Body of pancreas (tissue), 4 donors: ENCODE measurements around the gene CLEC4F. TPM values are rescaled to one million over a fixed set of nuclear protein-coding genes. Genes with fewer than 3 reads are reported as not detected.

Experiments
- ATAC-seq: fragments of 150-250 bp; one replicate; pipeline ENCODE4 v1.9.1; 2016
- DNase-seq, 4 donors: peaks; one replicate each; pipeline ENCODE4 v3.0.0-alpha.2; 2019
- H3K27ac ChIP-seq, 4 donors: fragments of 200-600 bp; sonication (generic); 1 replicate in 3 of 4; 2 replicates in 1 of 4; pipeline versions ENCODE4 v1.5.1 to v1.6.1; 2016 to 2019; ENCODE audit warnings: mild to moderate bottlenecking in 1 of 4, mixed read lengths in 1 of 4, moderate library complexity in 1 of 4
- H3K27me3 ChIP-seq, 2 donors: fragments of 200-600 bp; sonication (generic); one replicate each; pipeline ENCODE4 v1.6.0; 2016; ENCODE audit warnings: mild to moderate bottlenecking in 1 of 2
- H3K36me3 ChIP-seq, 2 donors: fragments of 200-600 bp; sonication (generic); replicated peaks in 1 of 2; 2 replicates each; pipeline ENCODE4 v1.5.1; 2016; ENCODE audit warnings: low read depth in 2 of 2; ENCODE audit not compliant: insufficient read depth in 1 of 2
- H3K4me1 ChIP-seq: fragments of 200-600 bp; sonication (generic); one replicate; pipeline ENCODE4 v1.6.0; 2016
- H3K4me3 ChIP-seq, 2 donors: fragments of 200-600 bp; sonication (generic); 1 replicate in 1 of 2; 2 replicates in 1 of 2; pipeline ENCODE4 v1.5.1; 2016 to 2019
- H3K9me3 ChIP-seq, 3 donors: fragments of 200-600 bp; sonication (generic); 1 replicate in 2 of 3; 2 replicates in 1 of 3; pipeline ENCODE4 v1.5.1; 2016
- CTCF ChIP-seq, 7 experiments: fragments of 450-650 bp in 4 of 7; fragments of 200-600 bp in 3 of 7; sonication (generic) in 3 of 7; IDR thresholded peaks; one replicate each; pipeline ENCODE4 v1.5.1; 2016 to 2019; ENCODE audit warnings: antibody characterized with exemption in 7 of 7
- POLR2A ChIP-seq, 3 donors: fragments of 450-650 bp; IDR thresholded peaks; one replicate each; pipeline ENCODE4 v1.6.1; 2016; ENCODE audit warnings: antibody characterized with exemption in 3 of 3, mild to moderate bottlenecking in 2 of 3
- WGBS, 2 donors: methylation state at CpG; one replicate each; pipeline ENCODE4 v1.1.5; 2017; 5-methylcytosine and 5-hydroxymethylcytosine counted together
- intact Hi-C: fragments of 100-400 bp; cut with DNase I; formaldehyde crosslinking; loops from one replicate; pipeline ENCODE4 v1.15.1; 2023
- total RNA-seq, 2 donors: library from RNA; depleted of rRNA; stranded (reverse); fragments of >200 nt; gene quantifications; one replicate each; pipeline ENCODE4 v1.1.0, GENCODE V29; 2016

The CLEC4F gene
- total RNA-seq, 2 donors from 2014 or later, result 3.3 TPM; not detected in 1

- TF ChIP-seq POLR2A (IDR thresholded peaks at IDR 0.05), result no peak
- TF ChIP-seq CTCF (IDR thresholded peaks at IDR 0.05), result no peak
- H3K9me3 ChIP-seq, result no peaks in the 10 kb centered on the region
- ATAC-seq (no peak), DNase-seq (no peak)
- no peaks in the 10 kb centered on the region for H3K36me3 ChIP-seq
- no peaks in the 10 kb centered on the region for H3K27me3 ChIP-seq
- WGBS, 2 donors, result 59 to 76% methylated on average over 3 of the region's 3 CpGs
- H3K27ac ChIP-seq, result no peak overlapping the region
- no peaks in the 10 kb centered on the region for H3K4me1 ChIP-seq
- no peak overlapping the region for H3K4me3 ChIP-seq
- intact Hi-C loops, result no loop called here
These were observed 40.9 kb downstream of the CLEC4F start for GRCh38 chr2:70779491-70779890.

GRCh38 chr2:70778676-70779075 is 41.7 kb downstream of the CLEC4F start:
- Histone ChIP-seq H3K27ac (no peak overlapping the region), H3K9me3 (no peaks in the 10 kb centered on the region), H3K4me3 (no peak overlapping the region), H3K4me1 (no peaks in the 10 kb centered on the region), H3K27me3 (no peaks in the 10 kb centered on the region), H3K36me3 (no peaks in the 10 kb centered on the region)
- no peak for TF ChIP-seq POLR2A (IDR thresholded peaks at IDR 0.05)
- no peak for TF ChIP-seq CTCF (IDR thresholded peaks at IDR 0.05)
- WGBS, 2 donors, result 50 to 59% methylated on average over 1 of the region's 1 CpG
- intact Hi-C loops, result no loop called here
- DNase-seq (no peak), ATAC-seq (no peak)

- Histone ChIP-seq H3K4me1 (no peaks in the 10 kb centered on the region), H3K9me3 (no peaks in the 10 kb centered on the region), H3K27me3 (no peaks in the 10 kb centered on the region), H3K27ac (no peak overlapping the region), H3K36me3 (no peaks in the 10 kb centered on the region), H3K4me3 (no peak overlapping the region)
- ATAC-seq, result no peak
- 32 to 38% methylated on average over 2 of the region's 2 CpGs for WGBS, 2 donors
- intact Hi-C loops, result no loop called here
- no peak for TF ChIP-seq POLR2A (IDR thresholded peaks at IDR 0.05)
- TF ChIP-seq CTCF (IDR thresholded peaks at IDR 0.05), result no peak
- DNase-seq, result no peak
These were observed 42.9 kb downstream of the CLEC4F start for GRCh38 chr2:70777450-70777849.

GRCh38 chr2:70776266-70776665 is 44.1 kb downstream of the CLEC4F start:
- Histone ChIP-seq H3K36me3 (no peaks in the 10 kb centered on the region), H3K4me3 (no peak overlapping the region), H3K9me3 (no peaks in the 10 kb centered on the region), H3K27me3 (no peaks in the 10 kb centered on the region), H3K27ac (no peak overlapping the region), H3K4me1 (no peaks in the 10 kb centered on the region)
- ATAC-seq, result no peak
- no peak for TF ChIP-seq POLR2A (IDR thresholded peaks at IDR 0.05)
- TF ChIP-seq CTCF (IDR thresholded peaks at IDR 0.05), result no peak
- intact Hi-C loops, result no loop called here
- DNase-seq, result no peak
- 73 to 80% methylated on average over 3 of the region's 3 CpGs for WGBS, 2 donors

- Histone ChIP-seq H3K4me1 (no peaks in the 10 kb centered on the region), H3K4me3 (no peak overlapping the region), H3K36me3 (no peaks in the 10 kb centered on the region), H3K27me3 (no peaks in the 10 kb centered on the region), H3K27ac (no peak overlapping the region), H3K9me3 (no peaks in the 10 kb centered on the region)
- intact Hi-C loops, result no loop called here
- 53% methylated on average over 2 of the region's 2 CpGs for WGBS, 2 donors
- DNase-seq (no peak), ATAC-seq (no peak)
- TF ChIP-seq CTCF (IDR thresholded peaks at IDR 0.05) (no peak), POLR2A (IDR thresholded peaks at IDR 0.05) (no peak)
These were observed 45.3 kb downstream of the CLEC4F start for GRCh38 chr2:70775141-70775540.
